Right lobe of liver (tissue), 6 donors: ENCODE data around the gene STK32B. TPM values are rescaled to one million over a fixed set of nuclear protein-coding genes. Genes with fewer than 3 reads are reported as not detected.
"Not testable (repeated sequence)": the region's sequence is repeated elsewhere in the genome, so short reads cannot be mapped to it uniquely, and the experiment has no call there.

Source experiments
- ATAC-seq, 4 donors: fragments of 200-7000 bp; cut with Tn5 transposase; one replicate each; pipeline ENCODE4 v1.9.1; 2020; ENCODE audit warnings: mild to moderate bottlenecking in 4 of 4, moderate library complexity in 4 of 4
- DNase-seq, 3 donors: peaks; one replicate each; pipeline ENCODE4 v3.0.0-alpha.2; 2020
- H3K27ac ChIP-seq, 3 donors: fragments of 200-600 bp; one replicate each; pipeline ENCODE4 v1.8.0; 2022
- H3K27me3 ChIP-seq, 2 donors: fragments of 200-600 bp; one replicate each; pipeline ENCODE4 v1.8.0; 2022
- H3K36me3 ChIP-seq, 4 donors: fragments of 200-600 bp; sonication (generic) in 1 of 4; one replicate each; pipeline versions ENCODE4 v1.5.1 to v1.8.0; 2017 to 2022; ENCODE audit warnings: control low read depth in 1 of 4
- H3K4me1 ChIP-seq, 4 donors: fragments of 200-600 bp; sonication (generic) in 1 of 4; one replicate each; pipeline versions ENCODE4 v1.5.1 to v1.8.0; 2017 to 2022; ENCODE audit warnings: control low read depth in 1 of 4
- H3K4me3 ChIP-seq, 3 donors: fragments of 200-600 bp; one replicate each; pipeline ENCODE4 v1.8.0; 2022
- H3K9me3 ChIP-seq, 4 donors: fragments of 200-600 bp; sonication (generic) in 1 of 4; one replicate each; pipeline versions ENCODE4 v1.5.1 to v1.8.0; 2017 to 2022; ENCODE audit warnings: control low read depth in 1 of 4
- POLR2A ChIP-seq: fragments of 450-650 bp; IDR thresholded peaks from one replicate; pipeline ENCODE4 v1.6.1; 2017; ENCODE audit warnings: antibody characterized with exemption, mild to moderate bottlenecking
- WGBS: methylation state at CpG from one replicate; pipeline ENCODE4 v1.1.6; 2018; ENCODE audit warnings: low coverage, low lambda C conversion rate; ENCODE audit not compliant: insufficient coverage; ENCODE audit errors: missing lambda C conversion rate; 5-methylcytosine and 5-hydroxymethylcytosine counted together
- intact Hi-C, 2 donors: fragments of 100-400 bp; cut with DNase I; formaldehyde crosslinking; loops; one replicate each; pipeline versions ENCODE4 v1.11.2 to v1.14.1; 2022
- total RNA-seq, 6 experiments: library from RNA; depleted of rRNA in 2 of 6; stranded (reverse); fragments of >200 nt in 2 of 6; fragmentation: NEBNext Ultra II Directional in 3 of 6; extraction: Animal tissue kit (Norgen Biotek cat#: 25700) in 3 of 6; gene quantifications; one replicate each; pipeline versions ENCODE4 v1.1.0 to v1.2.4, GENCODE V29; 2016 to 2023
- TF ChIP-seq, protein P1 (sequence below), 4 donors: fragments of 200-600 bp in 3 of 4; fragments of 450-650 bp in 1 of 4; IDR thresholded peaks; one replicate each; pipeline versions ENCODE4 v1.5.1 to v1.8.0; 2016 to 2022; ENCODE audit warnings: antibody characterized with exemption in 4 of 4, mild to moderate bottlenecking in 2 of 4
- donor health status: DM: no; HTN: yes; CAD: no.
- donor health status: DM: no; HTN: no; CAD: no.
- donor health status: DM: no; HTN: no; CAD: no.
- donor health status: DM: no; HTN: yes; CAD: no.
- donor health status: DM: no; HTN: yes; CAD: no.

STK32B gene
- total RNA-seq, 6 experiments from 2014 or later, result 0.05 to 0.07 TPM; not detected in 4

DNA sequence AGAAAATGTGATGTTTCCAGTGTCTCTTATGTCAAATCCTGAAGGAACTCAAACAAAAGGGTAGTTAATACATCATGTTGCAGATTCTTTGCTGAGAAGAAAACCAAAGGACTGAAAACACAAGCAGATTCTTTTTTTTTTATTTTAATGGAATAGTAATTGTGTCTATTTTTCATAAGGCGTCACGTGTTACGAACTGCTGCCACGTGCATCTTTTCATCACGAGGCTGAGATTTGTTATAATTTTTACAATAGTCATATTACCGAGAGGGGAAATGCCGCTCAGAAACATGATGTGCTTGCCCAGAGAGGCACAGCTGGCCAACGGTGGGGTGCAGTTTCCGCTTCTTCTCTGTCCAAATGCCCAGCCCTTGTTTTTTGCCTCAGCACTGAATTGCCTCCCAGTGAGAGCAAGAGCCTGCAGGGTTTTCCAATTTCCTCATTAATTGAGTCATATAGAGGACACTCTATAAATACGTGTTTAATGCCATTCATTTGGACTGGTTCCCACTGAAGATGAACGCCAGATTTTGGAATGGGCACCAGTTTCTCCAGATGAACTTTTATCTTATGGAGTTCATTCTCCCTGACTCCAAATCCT lies 225.3 kb downstream of the STK32B start:
- no peaks in the 10 kb centered on the region for H3K9me3 ChIP-seq
- no peaks in the 10 kb centered on the region for H3K4me1 ChIP-seq
- intact Hi-C loops, result no loop called here
- 74% methylated on average over 11 of the region's 11 CpGs for WGBS
- H3K27ac ChIP-seq, result no peak overlapping the region
- TF ChIP-seq, protein P1, sequence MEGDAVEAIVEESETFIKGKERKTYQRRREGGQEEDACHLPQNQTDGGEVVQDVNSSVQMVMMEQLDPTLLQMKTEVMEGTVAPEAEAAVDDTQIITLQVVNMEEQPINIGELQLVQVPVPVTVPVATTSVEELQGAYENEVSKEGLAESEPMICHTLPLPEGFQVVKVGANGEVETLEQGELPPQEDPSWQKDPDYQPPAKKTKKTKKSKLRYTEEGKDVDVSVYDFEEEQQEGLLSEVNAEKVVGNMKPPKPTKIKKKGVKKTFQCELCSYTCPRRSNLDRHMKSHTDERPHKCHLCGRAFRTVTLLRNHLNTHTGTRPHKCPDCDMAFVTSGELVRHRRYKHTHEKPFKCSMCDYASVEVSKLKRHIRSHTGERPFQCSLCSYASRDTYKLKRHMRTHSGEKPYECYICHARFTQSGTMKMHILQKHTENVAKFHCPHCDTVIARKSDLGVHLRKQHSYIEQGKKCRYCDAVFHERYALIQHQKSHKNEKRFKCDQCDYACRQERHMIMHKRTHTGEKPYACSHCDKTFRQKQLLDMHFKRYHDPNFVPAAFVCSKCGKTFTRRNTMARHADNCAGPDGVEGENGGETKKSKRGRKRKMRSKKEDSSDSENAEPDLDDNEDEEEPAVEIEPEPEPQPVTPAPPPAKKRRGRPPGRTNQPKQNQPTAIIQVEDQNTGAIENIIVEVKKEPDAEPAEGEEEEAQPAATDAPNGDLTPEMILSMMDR (IDR thresholded peaks at IDR 0.05), result no peak
- TF ChIP-seq POLR2A, result no peak
- ATAC-seq (no peak), DNase-seq (no peak)
- H3K27me3 ChIP-seq, result no peaks in the 10 kb centered on the region
- H3K4me3 ChIP-seq, result no peak overlapping the region
- H3K36me3 ChIP-seq, result no peaks in the 10 kb centered on the region

DNA sequence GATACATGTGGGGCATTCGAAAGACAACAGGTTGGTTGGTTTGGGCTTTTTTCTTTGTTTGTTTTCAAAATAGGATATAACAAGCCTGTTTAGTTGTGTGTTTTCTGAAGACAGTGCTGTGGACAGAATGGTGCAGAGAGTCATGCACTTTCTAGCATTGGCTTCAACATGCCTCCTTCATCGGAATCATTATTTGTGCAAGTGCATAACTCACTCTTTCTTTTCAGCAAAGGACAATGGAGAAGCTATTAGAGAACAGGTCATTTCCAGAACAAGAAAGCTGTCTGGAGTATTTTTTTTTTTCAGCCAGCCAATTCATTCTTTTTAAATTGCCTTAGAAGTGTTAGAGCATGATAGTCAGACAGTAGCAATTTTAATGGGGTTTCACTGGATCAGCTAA lies 225.8 kb downstream of the STK32B start:
- Histone ChIP-seq H3K36me3 (no peaks in the 10 kb centered on the region), H3K4me1 (no peaks in the 10 kb centered on the region), H3K27me3 (no peaks in the 10 kb centered on the region), H3K4me3 (no peak overlapping the region), H3K9me3 (no peaks in the 10 kb centered on the region), H3K27ac (no peak overlapping the region)
- ATAC-seq (no peak), DNase-seq (no peak)
- TF ChIP-seq, protein P1 (IDR thresholded peaks at IDR 0.05), result no peak
- no peak for TF ChIP-seq POLR2A
- WGBS, result 71% methylated on average over 2 of the region's 2 CpGs
- intact Hi-C loops, result no loop called here

DNA sequence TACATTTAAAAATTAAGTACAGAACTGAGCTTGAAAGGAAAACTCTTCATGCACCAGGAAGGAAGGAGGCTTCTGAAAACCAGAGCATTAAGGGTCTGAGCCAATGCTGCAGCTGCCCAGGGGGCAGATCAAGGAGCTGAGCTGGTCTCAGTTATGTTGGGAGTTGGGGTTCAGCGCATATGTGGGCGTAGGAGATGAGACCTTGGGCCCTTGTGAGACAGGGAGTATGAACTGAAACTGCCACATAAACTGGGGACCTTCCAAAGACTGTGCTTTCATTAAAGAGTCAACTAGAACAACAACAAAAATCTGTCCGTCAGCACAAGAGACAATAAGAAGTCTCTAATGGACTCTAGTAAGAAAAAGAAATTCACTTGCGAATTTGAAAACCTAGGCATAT lies 226.9 kb downstream of the STK32B start:
- Histone ChIP-seq H3K27me3 (no peaks in the 10 kb centered on the region), H3K4me3 (no peak overlapping the region), H3K27ac (no peak overlapping the region), H3K9me3 (no peaks in the 10 kb centered on the region), H3K36me3 (no peaks in the 10 kb centered on the region), H3K4me1 (no peaks in the 10 kb centered on the region)
- DNase-seq (no peak), ATAC-seq (no peak)
- intact Hi-C loops, result no loop called here
- no peak for TF ChIP-seq POLR2A
- TF ChIP-seq, protein P1 (IDR thresholded peaks at IDR 0.05), result no peak
- 84% methylated on average over 4 of the region's 4 CpGs for WGBS

DNA sequence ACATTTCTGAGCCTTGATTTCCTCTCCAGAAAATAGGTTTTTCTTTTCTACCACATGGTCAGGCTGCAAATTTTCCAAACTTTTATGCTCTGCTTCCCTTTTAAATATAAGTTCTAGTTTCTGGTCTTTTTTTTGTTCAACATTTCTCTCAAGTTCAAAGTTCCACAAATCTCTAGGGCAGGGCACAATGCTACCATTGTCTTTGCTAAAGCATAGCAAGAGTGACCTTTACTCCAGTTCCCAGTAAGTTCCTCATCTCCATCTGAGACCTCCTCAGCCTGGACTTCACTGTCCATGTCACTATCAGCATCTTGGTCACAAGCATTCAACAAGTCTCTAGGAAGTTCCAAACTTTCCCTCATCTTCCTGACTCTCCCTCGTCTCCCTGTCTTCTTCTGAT lies 228.8 kb downstream of the STK32B start:
- H3K4me3 ChIP-seq, H3K27me3 ChIP-seq, H3K9me3 ChIP-seq, H3K36me3 ChIP-seq, H3K27ac ChIP-seq, ATAC-seq, DNase-seq, intact Hi-C loops, H3K4me1 ChIP-seq: not testable (repeated sequence)
- WGBS, result 50% methylated on average over 1 of the region's 1 CpG

DNA sequence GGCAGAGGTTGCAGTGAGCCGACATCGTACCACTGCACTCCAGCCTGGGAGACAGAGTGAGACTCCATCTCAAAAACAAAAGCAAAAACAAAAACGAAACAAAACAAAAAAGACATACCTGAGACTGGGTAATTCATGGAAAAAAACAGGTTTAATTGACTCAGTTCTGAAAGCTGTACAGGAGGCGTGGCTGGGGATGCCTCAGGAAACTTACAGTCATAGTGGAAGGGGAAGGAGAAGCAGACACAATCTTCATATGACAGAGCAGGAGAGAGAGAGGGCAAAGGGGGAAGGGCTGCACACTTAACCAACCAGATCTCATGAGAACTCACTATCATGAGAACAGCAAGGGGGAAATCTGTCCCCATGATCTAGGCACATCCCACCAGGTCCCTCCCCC lies 229.5 kb downstream of the STK32B start:
- no peak for DNase-seq
- H3K27me3 ChIP-seq, result no peaks in the 10 kb centered on the region
- WGBS, result 60% methylated on average over 4 of the region's 4 CpGs
- H3K36me3 ChIP-seq, result no peaks in the 10 kb centered on the region
- ATAC-seq, result no peak
- H3K4me3 ChIP-seq, result no peak overlapping the region
- H3K27ac ChIP-seq, result no peak overlapping the region
- no peaks in the 10 kb centered on the region for H3K4me1 ChIP-seq
- H3K9me3 ChIP-seq, result no peaks in the 10 kb centered on the region
- TF ChIP-seq, protein P1 (IDR thresholded peaks at IDR 0.05), result no peak
- intact Hi-C loops, result no loop called here
